GM12878 (cell line): ENCODE results near the gene VKORC1. TPM values are rescaled to one million over a fixed set of nuclear protein-coding genes. Genes with fewer than 3 reads are reported as not detected.

Source experiments
- ATAC-seq: fragments of 200-7000 bp; cut with Tn5 transposase; 3 replicates; pipeline ENCODE4 v1.9.1; 2020; ENCODE audit warnings: mild to moderate bottlenecking, moderate library complexity
- BruUV-seq: library from RNA; stranded (reverse); fragments of 400-500 nt; replicated peaks from 2 replicates; lab custom pipeline; 2021; lab: Mats Ljungman, UMichigan
- CTCF ChIA-PET: fragments of 300-600 bp; sonication (Branson Sonifier 250); formaldehyde crosslinking; extraction: SDS; loops from one replicate; lab custom pipeline; 2021; ENCODE audit warnings: inconsistent platforms; lab: Yijun Ruan, JAX
- POLR2A ChIA-PET: fragments of 350-600 bp; formaldehyde crosslinking; extraction: SDS; loops from one replicate; lab custom pipeline; 2021; ENCODE audit warnings: inconsistent platforms; lab: Charles Lee
- RAD21 ChIA-PET: fragments of 300-600 bp; sonication (Branson Sonifier 250); formaldehyde crosslinking; loops from one replicate; lab custom pipeline; 2023; ENCODE audit warnings: antibody characterized with exemption; ENCODE audit not compliant: unreplicated experiment; lab: Charles Lee
- SMC1A ChIA-PET: fragments of 300-600 bp; sonication (Branson Sonifier 250); formaldehyde crosslinking; loops from one replicate; lab custom pipeline; 2023; ENCODE audit not compliant: unreplicated experiment, uncharacterized antibody; lab: Charles Lee
- DNase-seq: peaks from one replicate; pipeline ENCODE4 v3.0.0-alpha.2; 2011; ENCODE audit warnings: low read depth, low spot score
- FAIRE-seq: peaks from 3 replicates; lab custom pipeline; 2011; peaks lifted over from hg19 to GRCh38; lab: Jason Lieb, UNC
- H2AFZ ChIP-seq: 2 replicates; pipeline ENCODE4 v1.6.0; 2011; ENCODE audit warnings: low read depth, low read length, control low read depth; ENCODE audit not compliant: control insufficient read depth
- H3K27ac ChIP-seq: 2 replicates; pipeline ENCODE4 v1.5.1; 2011; ENCODE audit warnings: control low read depth; ENCODE audit not compliant: control insufficient read depth, insufficient read depth
- H3K27me3 ChIP-seq, 2 experiments: replicated peaks in 1 of 2; 2 replicates each; pipeline versions ENCODE4 v1.6.0 to v1.6.1; 2011; ENCODE audit warnings: low read length in 1 of 2; ENCODE audit not compliant: control insufficient read depth in 2 of 2, insufficient read depth in 2 of 2
- H3K36me3 ChIP-seq, 2 experiments: 2 replicates each; pipeline ENCODE4 v1.5.1; 2011; ENCODE audit warnings: low read length in 1 of 2; ENCODE audit not compliant: control insufficient read depth in 2 of 2, insufficient read depth in 2 of 2
- H3K4me1 ChIP-seq: 2 replicates; pipeline ENCODE4 v1.6.1; 2011; ENCODE audit warnings: mild to moderate bottlenecking, low read length, moderate library complexity, mixed read lengths; ENCODE audit not compliant: control insufficient read depth, insufficient read depth
- H3K4me2 ChIP-seq: 2 replicates; pipeline ENCODE4 v1.6.0; 2011; ENCODE audit warnings: control low read depth; ENCODE audit not compliant: control insufficient read depth, insufficient read depth
- H3K4me3 ChIP-seq: fragments of 200-600 bp; sonication (generic); 2 replicates; pipeline ENCODE4 v1.5.1; 2016
- H3K79me2 ChIP-seq: 2 replicates; pipeline ENCODE4 v1.6.0; 2011; ENCODE audit warnings: low read length; ENCODE audit not compliant: control insufficient read depth, insufficient read depth
- H3K9ac ChIP-seq: 2 replicates; pipeline ENCODE4 v1.8.0; 2011; ENCODE audit warnings: low read length, control low read depth, mixed read lengths; ENCODE audit not compliant: control insufficient read depth, insufficient read depth
- H3K9me3 ChIP-seq: replicated peaks from 3 replicates; pipeline ENCODE4 v1.5.1; 2011; ENCODE audit warnings: mild to moderate bottlenecking, low read length; ENCODE audit not compliant: control insufficient read depth, insufficient read depth
- H4K20me1 ChIP-seq: 2 replicates; pipeline ENCODE4 v1.6.0; 2011; ENCODE audit not compliant: control insufficient read depth, insufficient read depth
- ATF7 ChIP-seq: fragments of 450-650 bp; IDR thresholded peaks from 2 replicates; pipeline ENCODE4 v1.6.1; 2016; ENCODE audit warnings: low read depth, mild to moderate bottlenecking
- BACH1 ChIP-seq: fragments of 450-650 bp; IDR thresholded peaks from 2 replicates; pipeline ENCODE4 v1.6.1; 2017; ENCODE audit warnings: mild to moderate bottlenecking, borderline replicate concordance
- BCL11A ChIP-seq: IDR thresholded peaks from 2 replicates; pipeline ENCODE4 v1.6.1; 2011; ENCODE audit warnings: low read depth, low read length
- CHD2 ChIP-seq: IDR thresholded peaks from 2 replicates; pipeline ENCODE4 v1.6.1; 2011; ENCODE audit warnings: low read depth, low read length, improper control_type of control experiment, borderline replicate concordance
- CREB1 ChIP-seq: IDR thresholded peaks from 2 replicates; pipeline ENCODE4 v1.6.1; 2012; ENCODE audit warnings: low read depth, mild to moderate bottlenecking, inconsistent platforms
- CREM ChIP-seq: IDR thresholded peaks from 2 replicates; pipeline ENCODE4 v1.6.1; 2014; ENCODE audit warnings: antibody characterized with exemption, low read depth
- ESRRA ChIP-seq: IDR thresholded peaks from 2 replicates; pipeline ENCODE4 v1.6.1; 2012; ENCODE audit warnings: mild to moderate bottlenecking, low read length, improper control_type of control experiment
- IKZF2 ChIP-seq, 2 experiments: fragments of 450-650 bp; IDR thresholded peaks; 2 replicates each; pipeline ENCODE4 v1.6.1; 2017; ENCODE audit warnings: mild to moderate bottlenecking in 2 of 2, moderate library complexity in 2 of 2
- JUNB ChIP-seq: IDR thresholded peaks from 2 replicates; pipeline ENCODE4 v1.6.1; 2016; ENCODE audit warnings: antibody characterized with exemption, mild to moderate bottlenecking
- JUND ChIP-seq: IDR thresholded peaks from 2 replicates; pipeline ENCODE4 v1.6.1; 2012; ENCODE audit warnings: low read depth, mild to moderate bottlenecking, low read length, improper control_type of control experiment, moderate library complexity
- SIN3A ChIP-seq: IDR thresholded peaks from 2 replicates; pipeline ENCODE4 v1.6.1; 2012; ENCODE audit warnings: low read depth, low read length, improper control_type of control experiment
- TAF1 ChIP-seq: IDR thresholded peaks from 2 replicates; pipeline ENCODE4 v1.6.1; 2011; ENCODE audit warnings: mild to moderate bottlenecking, low read depth, low read length, borderline replicate concordance
- WGBS: methylation state at CpG from one replicate; pipeline ENCODE4 v1.1.6; 2016; ENCODE audit warnings: low lambda C conversion rate; ENCODE audit not compliant: insufficient replicate concordance, insufficient coverage; ENCODE audit errors: missing lambda C conversion rate; 5-methylcytosine and 5-hydroxymethylcytosine counted together
- in situ Hi-C: fragments of 300-500 bp; cut with MboI; formaldehyde crosslinking; loops from 9 replicates; pipeline ENCODE4 v1.14.3; 2018; ENCODE audit warnings: mixed read lengths
- intact Hi-C: fragments of 100-400 bp; cut with micrococcal nuclease; formaldehyde crosslinking; loops from one replicate; pipeline ENCODE4 v1.14.2; 2022; ENCODE audit not compliant: unreplicated experiment
- polyA plus RNA-seq, 11 experiments: library from polyadenylated mRNA; depleted of rRNA in 4 of 11; unstranded in 6 of 11; stranded (reverse) in 5 of 11; fragments of >200 nt; fragmentation: Nextera tagmentation in 4 of 11; fragmentation: Illumina TruSeq in 1 of 11; extraction: Ambion mirVana in 4 of 11; extraction: Trizol in 1 of 11; gene quantifications; 1 replicate in 1 of 11; 2 replicates in 10 of 11; pipeline versions ENCODE4 v1.2.1 to v1.2.3, GENCODE V29; 2011 to 2016; ENCODE audit warnings: inconsistent platforms in 2 of 11, missing spikeins in 2 of 11, low read depth in 1 of 11
- total RNA-seq, 4 experiments: library from RNA; depleted of rRNA in 3 of 4; stranded (reverse); fragments of >200 nt in 3 of 4; fragmentation: Illumina TruSeq in 1 of 4; extraction: Trizol in 1 of 4; gene quantifications; 2 replicates each; pipeline versions ENCODE4 v1.2.1 to v1.2.3, GENCODE V29; 2013 to 2021
- TF ChIP-seq, protein P1 (sequence below): IDR thresholded peaks from 2 replicates; pipeline ENCODE4 v1.6.1; 2012; ENCODE audit warnings: low read length, inconsistent platforms

The VKORC1 gene
- total and polyA plus RNA-seq, 10 of the 15 experiments (the other 5 are each of a cell fraction or from before 2014, with no cell fraction given), result 19.8 to 140 (median 57.7) TPM

DNA sequence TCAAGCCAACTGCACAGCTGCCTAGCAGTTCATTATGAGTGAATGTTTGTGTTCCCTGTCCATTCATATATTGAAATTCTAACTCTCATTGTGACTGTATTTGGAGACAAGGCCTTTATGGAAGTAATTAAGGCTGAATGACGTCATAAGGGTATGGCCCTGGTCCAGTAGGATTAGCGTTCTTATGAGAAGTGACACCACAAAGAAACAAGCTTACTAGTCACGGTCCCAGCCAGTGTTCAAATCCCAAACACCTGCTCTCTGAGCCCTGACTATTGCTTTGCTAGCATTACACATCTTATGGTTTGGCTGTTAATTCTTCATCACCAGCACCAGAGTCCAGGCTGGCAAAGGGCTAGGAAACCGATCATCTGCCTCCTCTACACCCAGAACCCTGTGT lies 22.7 kb downstream of the VKORC1 start:
- in situ Hi-C loops (no loop called here), intact Hi-C loops (loop anchor here (5.0 to 10.0 kb wide), 2 partner anchors 70 to 77 kb away; no protein-coding TSS in a partner anchor)
- DNase-seq (no peak), FAIRE-seq (no peak), ATAC-seq (no peak)
- Histone ChIP-seq H2AFZ (no peak overlapping the region), H3K27me3 (no peaks in the 10 kb centered on the region), H3K4me1 (peaks cover 3% of the 10 kb centered on the region; the same call in 1 of the 2 replicates), H3K4me3 (peak overlapping the region; percentile 86), H3K27ac (peak overlapping the region; percentile 89), H3K9me3 (no peaks in the 10 kb centered on the region), H3K4me2 (peak overlapping the region; percentile 98), H3K36me3 (no peaks in the 10 kb centered on the region; a peak in 2 of 4 replicates), H4K20me1 (no peaks in the 10 kb centered on the region), H3K9ac (peak overlapping the region; percentile 90), H3K79me2 (peaks cover 58% of the 10 kb centered on the region)
- RAD21 ChIA-PET, result interaction anchor here (0.9 to 1.4 kb wide), 4 partner anchors 38 to 78 kb away, joined by 3 to 6 read pairs (median 4); partner anchors contain the start of gene STX4
- BruUV-seq, result no TSS peak
- WGBS, result 3% methylated on average over 4 of the region's 4 CpGs
- POLR2A ChIA-PET, result interaction anchor here (0.9 to 4.2 kb wide), 4 partner anchors 20 to 70 kb away, joined by 3 to 16 read pairs (median 4); partner anchors contain the start of gene STX4
- peak; percentile 97 for TF ChIP-seq ATF7
- peak; percentile 64 for TF ChIP-seq CREB1
- TF ChIP-seq ESRRA, result no peak
- TF ChIP-seq JUNB, result peak; percentile 48; the same call in 1 of the 2 replicates
- TF ChIP-seq, protein P1, sequence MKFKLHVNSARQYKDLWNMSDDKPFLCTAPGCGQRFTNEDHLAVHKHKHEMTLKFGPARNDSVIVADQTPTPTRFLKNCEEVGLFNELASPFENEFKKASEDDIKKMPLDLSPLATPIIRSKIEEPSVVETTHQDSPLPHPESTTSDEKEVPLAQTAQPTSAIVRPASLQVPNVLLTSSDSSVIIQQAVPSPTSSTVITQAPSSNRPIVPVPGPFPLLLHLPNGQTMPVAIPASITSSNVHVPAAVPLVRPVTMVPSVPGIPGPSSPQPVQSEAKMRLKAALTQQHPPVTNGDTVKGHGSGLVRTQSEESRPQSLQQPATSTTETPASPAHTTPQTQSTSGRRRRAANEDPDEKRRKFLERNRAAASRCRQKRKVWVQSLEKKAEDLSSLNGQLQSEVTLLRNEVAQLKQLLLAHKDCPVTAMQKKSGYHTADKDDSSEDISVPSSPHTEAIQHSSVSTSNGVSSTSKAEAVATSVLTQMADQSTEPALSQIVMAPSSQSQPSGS, result 0 out of 2 replicates have a peak, but pooled peaks have one; percentile 29
- TF ChIP-seq TAF1, result no peak
- TF ChIP-seq JUND, result peak; percentile 61; the same call in 1 of the 2 replicates
- TF ChIP-seq BACH1, result no peak
- 0 out of 2 replicates have a peak, but pooled peaks have one; percentile 47 for TF ChIP-seq SIN3A
- peak in 1 of 2 experiments; percentile 30; a peak in 1 of 4 replicates for TF ChIP-seq IKZF2 (IDR thresholded peaks at IDR 0.05)
- 0 out of 2 replicates have a peak, but pooled peaks have one; percentile 43 for TF ChIP-seq BCL11A
- no peak for TF ChIP-seq CHD2
- TF ChIP-seq CREM, result peak; percentile 51; the same call in 1 of the 2 replicates
- SMC1A ChIA-PET, result interaction anchor here (1.5 to 2.8 kb wide), 2 partner anchors 20 to 87 kb away, joined by 3 to 10 read pairs; partner anchors contain the start of gene HSD3B7
- CTCF ChIA-PET, result interaction anchor here (1.3 kb wide), 1 partner anchor 86 kb away, joined by 3 read pairs; no protein-coding TSS in a partner anchor
